ENCODE results near the gene GOLGA8B. TPM values are rescaled to one million over a fixed set of nuclear protein-coding genes. Genes with fewer than 3 reads are reported as not detected.

Gene GOLGA8B
- total RNA-seq, 3 donors from 2014 or later (not counting 1 experiment from before 2014, with no cell fraction given) = 156 to 239 (median 183) TPM

DNA sequence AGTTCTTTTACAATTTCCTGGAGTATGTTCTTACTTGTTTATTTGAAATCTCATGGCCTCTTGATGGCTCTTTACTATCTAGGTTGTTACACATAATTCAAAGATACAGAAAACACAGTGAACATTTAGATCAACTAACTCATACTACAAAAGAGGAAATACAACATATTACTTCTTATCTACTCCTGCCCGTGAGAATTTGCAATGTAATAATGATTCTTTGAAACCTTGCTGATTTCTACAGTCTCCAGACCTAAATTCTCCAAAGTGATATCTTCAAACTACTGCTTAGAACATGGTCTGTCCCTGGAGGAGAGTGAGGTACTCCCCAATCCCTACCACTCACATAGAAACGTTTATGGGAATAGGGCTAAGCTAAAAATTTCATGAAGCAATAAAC is 29.9 kb upstream of the GOLGA8B start:
- DNase-seq = no peak
- 17% methylated on average over 1 of the region's 2 CpGs for WGBS (ENCODE audit: insufficient coverage)
- H3K36me3 Mint-ChIP-seq = no peaks in the 10 kb centered on the region
- no peak for ATAC-seq
- Histone ChIP-seq H3K27ac (ENCODE audit: low read length) (no peak overlapping the region), H3K4me1 (ENCODE audit: control insufficient read depth, insufficient read depth, low read length) (peaks cover 4% of the 10 kb centered on the region), H3K4me3 (ENCODE audit: low read length) (no peak overlapping the region), H3K9me3 (ENCODE audit: control insufficient read depth, insufficient read depth, low read length) (no peaks in the 10 kb centered on the region), H3K27me3 (ENCODE audit: control insufficient read depth, insufficient read depth, low read length) (no peaks in the 10 kb centered on the region), H3K36me3 (ENCODE audit: control insufficient read depth, insufficient read depth, low read length) (no peaks in the 10 kb centered on the region)
- intact Hi-C loops (cut with micrococcal nuclease) = no loop called here
- H3K4me1 Mint-ChIP-seq = peaks cover 15% of the 10 kb centered on the region in 2 donors
- no peak overlapping the region for H3K4me3 Mint-ChIP-seq
- no peaks in the 10 kb centered on the region for H3K9me3 Mint-ChIP-seq
- TF ChIP-seq CTCF (IDR thresholded peaks at IDR 0.05) = no peak
- H3K27ac Mint-ChIP-seq = no peak overlapping the region
- H3K27me3 Mint-ChIP-seq (ENCODE audit: low read depth in 2 of 2) = peaks cover 4 to 39% of the 10 kb centered on the region in 2 donors

DNA sequence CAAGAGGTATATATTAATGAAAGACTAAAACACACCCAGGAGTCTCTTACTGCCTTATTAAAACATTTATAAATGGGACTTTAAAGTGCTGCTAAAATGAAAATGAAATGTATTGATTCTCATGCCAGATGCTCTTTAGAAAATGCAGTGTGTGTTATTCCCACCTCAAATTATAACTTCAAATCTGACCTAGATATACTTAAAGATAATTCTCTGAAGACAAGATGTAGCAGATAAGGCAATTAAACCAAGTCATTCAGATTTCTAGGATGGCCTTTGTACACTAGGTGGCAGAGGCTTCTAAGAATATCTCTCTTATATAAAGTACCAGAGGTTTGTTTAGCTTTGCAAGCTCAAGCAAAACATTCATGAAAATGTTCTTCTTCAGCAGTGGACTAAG is 26.9 kb upstream of the GOLGA8B start:
- Histone ChIP-seq H3K9me3 (ENCODE audit: control insufficient read depth, insufficient read depth, low read length) (no peaks in the 10 kb centered on the region), H3K27me3 (ENCODE audit: control insufficient read depth, insufficient read depth, low read length) (no peaks in the 10 kb centered on the region), H3K36me3 (ENCODE audit: control insufficient read depth, insufficient read depth, low read length) (no peaks in the 10 kb centered on the region), H3K4me3 (ENCODE audit: low read length) (no peak overlapping the region), H3K4me1 (ENCODE audit: control insufficient read depth, insufficient read depth, low read length) (peaks cover 4% of the 10 kb centered on the region), H3K27ac (ENCODE audit: low read length) (no peak overlapping the region)
- no peaks in the 10 kb centered on the region for H3K9me3 Mint-ChIP-seq
- TF ChIP-seq CTCF (IDR thresholded peaks at IDR 0.05) = no peak
- H3K27ac Mint-ChIP-seq = peak overlapping the region; percentile 61 to 73
- intact Hi-C loops (cut with micrococcal nuclease) = no loop called here
- DNase-seq = peak in 1 of 2 donors; percentile 36
- no peaks in the 10 kb centered on the region for H3K36me3 Mint-ChIP-seq
- ATAC-seq = peak in 1 of 3 donors; percentile 59
- H3K27me3 Mint-ChIP-seq (ENCODE audit: low read depth in 2 of 2) = peaks cover 7 to 16% of the 10 kb centered on the region in 2 donors
- H3K4me3 Mint-ChIP-seq = peak overlapping the region; percentile 63
- peaks cover 15% of the 10 kb centered on the region in 2 donors for H3K4me1 Mint-ChIP-seq

GRCh38 chr15:34609102-34610057 is 25.9 kb upstream of the GOLGA8B start:
- intact Hi-C loops (cut with micrococcal nuclease) = loop anchor here (1.0 kb wide), 1 partner anchor 311 kb away; no protein-coding TSS in a partner anchor
- peak overlapping the region; percentile 2 for H3K27ac ChIP-seq (ENCODE audit: low read length)
- no peaks in the 10 kb centered on the region for H3K36me3 ChIP-seq (ENCODE audit: control insufficient read depth, insufficient read depth, low read length)
- H3K27me3 ChIP-seq (ENCODE audit: control insufficient read depth, insufficient read depth, low read length) = no peaks in the 10 kb centered on the region
- Mint-ChIP-seq H3K36me3 (no peaks in the 10 kb centered on the region), H3K9me3 (no peaks in the 10 kb centered on the region), H3K27ac (peak overlapping the region; percentile 61 to 73), H3K4me1 (peaks cover 15% of the 10 kb centered on the region in 2 donors), H3K4me3 (peak overlapping the region; percentile 67), H3K27me3 (ENCODE audit: low read depth in 2 of 2) (peaks cover 9 to 19% of the 10 kb centered on the region in 2 donors)
- peak in 1 of 2 donors; percentile 21 for DNase-seq
- H3K4me1 ChIP-seq (ENCODE audit: control insufficient read depth, insufficient read depth, low read length) = peaks cover 4% of the 10 kb centered on the region
- no peaks in the 10 kb centered on the region for H3K9me3 ChIP-seq (ENCODE audit: control insufficient read depth, insufficient read depth, low read length)
- ATAC-seq = peak; percentile 34 to 79 (median 48)
- H3K4me3 ChIP-seq (ENCODE audit: low read length) = no peak overlapping the region
- TF ChIP-seq CTCF (IDR thresholded peaks at IDR 0.05) = no peak
- WGBS (ENCODE audit: insufficient coverage) = 55% methylated on average over 7 of the region's 12 CpGs
